Sigmoid colon (tissue), 7 donors: ENCODE data around the gene MED26. TPM values are rescaled to one million over a fixed set of nuclear protein-coding genes. Genes with fewer than 3 reads are reported as not detected.

Experiments
- DNase-seq: peaks from one replicate; pipeline ENCODE4 v3.0.0-alpha.2; 2019
- H3K27ac ChIP-seq, 4 donors: fragments of 200-600 bp; sonication (generic); one replicate each; pipeline ENCODE4 v1.5.1; 2016 to 2019; ENCODE audit warnings: mild to moderate bottlenecking in 1 of 4
- H3K27me3 ChIP-seq, 3 donors: fragments of 200-600 bp; sonication (generic); one replicate each; pipeline ENCODE4 v1.5.1; 2019; ENCODE audit warnings: mild to moderate bottlenecking in 1 of 3
- H3K36me3 ChIP-seq, 4 donors: fragments of 200-600 bp; sonication (generic); one replicate each; pipeline ENCODE4 v1.5.1; 2016 to 2019
- H3K4me1 ChIP-seq, 4 donors: fragments of 200-600 bp; sonication (generic); one replicate each; pipeline ENCODE4 v1.5.1; 2017 to 2019
- H3K4me3 ChIP-seq, 4 donors: fragments of 200-600 bp; sonication (generic); one replicate each; pipeline ENCODE4 v1.5.1; 2017 to 2019; ENCODE audit warnings: mild to moderate bottlenecking in 2 of 4, moderate library complexity in 1 of 4
- H3K9me3 ChIP-seq, 4 donors: fragments of 200-600 bp in 3 of 4; sonication (generic) in 3 of 4; one replicate each; pipeline versions ENCODE4 v1.5.1 to v1.6.1; 2013 to 2019
- CTCF ChIP-seq, 4 experiments: fragments of 450-650 bp in 3 of 4; fragments of 200-600 bp in 1 of 4; IDR thresholded peaks; one replicate each; pipeline ENCODE4 v1.5.1; 2016 to 2019; ENCODE audit warnings: antibody characterized with exemption in 4 of 4, mild to moderate bottlenecking in 3 of 4, moderate library complexity in 2 of 4
- EP300 ChIP-seq, 4 donors: sonication (generic); formaldehyde crosslinking; IDR thresholded peaks; one replicate each; pipeline ENCODE4 v1.6.1; 2017; ENCODE audit warnings: antibody characterized with exemption in 4 of 4
- POLR2A ChIP-seq, 2 donors: fragments of 450-650 bp; IDR thresholded peaks; one replicate each; pipeline ENCODE4 v1.6.1; 2016; ENCODE audit warnings: antibody characterized with exemption in 2 of 2, mild to moderate bottlenecking in 2 of 2, moderate library complexity in 2 of 2
- POLR2AphosphoS5 ChIP-seq, 4 donors: sonication (generic); formaldehyde crosslinking; IDR thresholded peaks; one replicate each; pipeline ENCODE4 v1.6.1; 2017; ENCODE audit warnings: antibody characterized with exemption in 4 of 4
- WGBS, 2 donors: extraction: QIAGEN DNeasy Blood & Tissue Kit; methylation state at CpG; one replicate each; pipeline ENCODE4 v1.1.7; 2013; 5-methylcytosine and 5-hydroxymethylcytosine counted together
- intact Hi-C: fragments of 100-400 bp; cut with DNase I; formaldehyde crosslinking; loops from one replicate; pipeline ENCODE4 v1.15.1; 2023
- polyA plus RNA-seq, 3 donors: library from polyadenylated mRNA; stranded (reverse); fragments of 200-250 nt; gene quantifications; one replicate each; pipeline ENCODE4 v1.2.3, GENCODE V29; 2013
- total RNA-seq, 4 donors: library from RNA; depleted of rRNA; stranded (reverse); fragments of >200 nt; gene quantifications; one replicate each; pipeline ENCODE4 v1.1.0, GENCODE V29; 2016
- donor health status: healthy with polysubstance abuse.
- donor health status: Bipolar disorder and iron deficiency.
- donor health status: healthy.

Gene MED26
- total and polyA plus RNA-seq, 7 donors: 3.0 to 7.9 (median 5.4) TPM

GRCh38 chr19:16638666-16639065 lies 10.7 kb upstream of the MED26 start:
- peaks cover 0 to 4% (median 2%) of the 10 kb centered on the region in 4 donors for H3K4me1 ChIP-seq
- H3K27ac ChIP-seq: no peak overlapping the region
- intact Hi-C loops: no loop called here
- H3K36me3 ChIP-seq: peaks cover 0 to 76% (median 29%) of the 10 kb centered on the region in 4 donors
- DNase-seq: no peak
- no peaks in the 10 kb centered on the region for H3K27me3 ChIP-seq
- no peaks in the 10 kb centered on the region for H3K9me3 ChIP-seq
- TF ChIP-seq EP300 (IDR thresholded peaks at IDR 0.05) (no peak), CTCF (IDR thresholded peaks at IDR 0.05) (no peak), POLR2A (IDR thresholded peaks at IDR 0.05) (no peak), POLR2AphosphoS5 (IDR thresholded peaks at IDR 0.05) (no peak)
- WGBS, 2 donors: 100% methylated on average over 1 of the region's 1 CpG
- no peak overlapping the region for H3K4me3 ChIP-seq

GRCh38 chr19:16637535-16637934 lies 9.5 kb upstream of the MED26 start:
- intact Hi-C loops: no loop called here
- H3K9me3 ChIP-seq: no peaks in the 10 kb centered on the region
- H3K27me3 ChIP-seq: no peaks in the 10 kb centered on the region
- no peak for DNase-seq
- peaks cover 0 to 76% (median 21%) of the 10 kb centered on the region in 4 donors for H3K36me3 ChIP-seq
- no peak overlapping the region for H3K4me3 ChIP-seq
- TF ChIP-seq POLR2A (IDR thresholded peaks at IDR 0.05) (no peak), CTCF (IDR thresholded peaks at IDR 0.05) (no peak), EP300 (IDR thresholded peaks at IDR 0.05) (no peak), POLR2AphosphoS5 (IDR thresholded peaks at IDR 0.05) (no peak)
- peaks cover 0 to 4% (median 2%) of the 10 kb centered on the region in 4 donors for H3K4me1 ChIP-seq
- no peak overlapping the region for H3K27ac ChIP-seq

- TF ChIP-seq POLR2A (IDR thresholded peaks at IDR 0.05) (no peak), CTCF (IDR thresholded peaks at IDR 0.05) (no peak), POLR2AphosphoS5 (IDR thresholded peaks at IDR 0.05) (no peak), EP300 (IDR thresholded peaks at IDR 0.05) (no peak)
- Histone ChIP-seq H3K36me3 (peaks cover 0 to 57% (median 5%) of the 10 kb centered on the region in 4 donors), H3K9me3 (no peaks in the 10 kb centered on the region), H3K4me3 (no peak overlapping the region), H3K4me1 (peaks cover 0 to 24% (median 20%) of the 10 kb centered on the region in 4 donors), H3K27ac (no peak overlapping the region), H3K27me3 (no peaks in the 10 kb centered on the region)
- intact Hi-C loops: no loop called here
- no peak for DNase-seq
- 93 to 96% methylated on average over 6 of the region's 6 CpGs for WGBS, 2 donors
These were observed 3.5 kb upstream of the MED26 start for GRCh38 chr19:16631465-16631864.

- Histone ChIP-seq H3K27ac (peak overlapping the region; percentile 92 to 99 (median 96)), H3K4me1 (peaks cover 0 to 42% (median 33%) of the 10 kb centered on the region in 4 donors), H3K9me3 (no peaks in the 10 kb centered on the region), H3K4me3 (peak overlapping the region; percentile 66 to 99 (median 80)), H3K36me3 (peaks cover 0 to 48% (median 5%) of the 10 kb centered on the region in 4 donors), H3K27me3 (no peaks in the 10 kb centered on the region)
- intact Hi-C loops: loop anchor here (1.0 to 2.0 kb wide), 4 partner anchors 31 to 133 kb away; partner anchors contain the start of genes C19orf44, CALR3, CHERP and SLC35E1
- TF ChIP-seq EP300 (IDR thresholded peaks at IDR 0.05): peak in 1 of 4 donors; percentile 38
- TF ChIP-seq POLR2AphosphoS5 (IDR thresholded peaks at IDR 0.05): peak; percentile 38 to 75 (median 67)
- no peak for TF ChIP-seq CTCF (IDR thresholded peaks at IDR 0.05)
- no peak for TF ChIP-seq POLR2A (IDR thresholded peaks at IDR 0.05)
- 3 to 7% methylated on average over 23 of the region's 23 CpGs for WGBS, 2 donors
- DNase-seq: peak; percentile 88
These were observed 1.1 kb upstream of the MED26 start for GRCh38 chr19:16628984-16629691.
